CD4-positive, alpha-beta T cell treated with Interferon alpha-2 for 1 hour (primary cell): ENCODE measurements around the gene ACAD9.
"Not testable (repeated sequence)": the region's sequence is repeated elsewhere in the genome, so short reads cannot be mapped to it uniquely, and the experiment has no call there.

ENCODE experiments used
- DNase-seq, 2 donors: peaks; one replicate each; pipeline ENCODE4 v3.0.0-alpha.2; 2020 to 2022

The ACAD9 gene

DNA sequence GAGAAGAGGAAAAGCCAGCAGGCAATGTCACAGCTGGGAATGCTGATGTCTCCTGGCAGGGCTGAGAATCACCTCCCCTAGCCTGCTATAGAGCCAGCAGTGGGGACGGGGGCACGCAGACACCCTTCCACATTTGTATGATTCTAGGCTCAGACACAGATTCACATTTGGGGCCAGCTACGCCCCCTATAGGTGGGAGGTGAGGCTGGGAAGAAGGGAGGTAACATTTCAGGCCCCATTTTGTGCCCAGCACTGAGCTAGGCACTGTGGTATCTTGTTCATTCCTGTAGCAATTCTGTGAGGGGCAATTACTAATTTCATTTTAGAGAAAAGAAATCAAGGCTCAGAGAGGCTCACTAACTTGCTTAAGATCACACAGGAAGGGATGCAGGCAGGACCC, 15.9 kb upstream of the ACAD9 start:
- DNase-seq = no peak

DNA sequence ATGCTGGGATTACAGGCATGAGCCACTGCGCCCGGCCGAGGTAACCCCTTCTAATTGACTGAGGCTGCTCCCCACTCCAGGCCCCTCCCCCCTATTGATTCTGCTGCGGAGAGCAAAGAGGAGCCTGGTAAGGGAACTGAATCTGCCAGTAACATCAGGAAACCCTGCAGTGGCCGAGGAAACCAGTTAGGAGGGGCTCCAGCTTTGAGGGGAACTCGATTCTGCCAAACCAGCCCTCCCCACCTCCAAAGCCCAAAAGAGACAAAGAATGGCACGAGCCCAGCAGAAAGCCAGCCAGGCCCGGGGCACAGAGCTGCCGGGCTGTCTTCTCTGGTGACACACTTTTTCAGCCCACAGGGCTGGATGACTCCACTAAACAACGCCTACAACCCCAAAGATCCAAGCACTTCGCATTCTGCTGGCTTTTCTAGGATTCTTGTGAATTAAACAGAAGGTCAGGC, 15.0 kb upstream of the ACAD9 start:
- no peak for DNase-seq

DNA sequence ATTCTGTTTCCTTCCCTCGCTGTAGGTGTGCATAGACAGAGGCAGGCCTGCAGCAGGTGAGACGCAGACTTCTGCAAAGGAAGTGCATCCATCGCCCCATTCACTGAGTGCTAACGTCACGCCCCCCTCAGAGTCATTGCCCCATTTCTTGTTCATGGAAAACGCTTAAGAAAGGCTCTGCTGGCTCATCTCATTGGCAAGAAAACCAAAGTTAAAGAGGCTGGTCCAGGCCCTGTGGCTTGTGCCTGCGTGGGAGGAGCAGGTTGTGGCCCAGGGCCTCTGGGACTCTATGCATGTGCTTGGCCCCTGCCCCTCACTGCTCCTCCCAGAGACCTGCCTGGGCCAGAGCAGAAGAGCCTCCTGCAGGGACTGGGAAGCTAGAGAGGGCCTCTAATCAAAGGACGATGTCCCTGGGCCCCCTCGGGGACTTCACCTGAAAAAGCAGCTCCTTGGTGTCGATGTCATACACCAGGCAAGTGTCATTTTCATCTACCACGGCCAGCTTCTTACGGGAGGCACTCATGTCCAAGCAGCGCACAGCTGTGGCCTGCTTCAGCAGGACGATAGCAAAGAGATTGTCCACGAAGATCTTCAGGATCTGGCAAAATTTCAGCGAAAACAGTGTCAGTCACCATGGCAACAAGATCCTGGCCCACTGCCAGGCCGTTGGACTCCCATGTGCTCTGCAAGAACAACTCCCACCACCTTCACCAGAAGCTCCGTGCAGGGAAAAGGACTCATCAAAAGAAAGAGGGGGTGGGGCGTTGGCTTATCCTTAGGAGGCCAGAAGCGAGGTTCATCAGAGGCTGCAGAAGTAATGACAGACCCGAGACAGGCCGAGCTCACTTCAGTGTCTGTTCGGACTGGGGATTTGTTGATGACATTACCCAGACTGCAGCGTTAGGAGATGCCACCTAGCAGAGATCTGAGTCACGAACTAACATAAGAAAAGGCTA, 14.3 kb upstream of the ACAD9 start:
- DNase-seq = not testable (repeated sequence)

DNA sequence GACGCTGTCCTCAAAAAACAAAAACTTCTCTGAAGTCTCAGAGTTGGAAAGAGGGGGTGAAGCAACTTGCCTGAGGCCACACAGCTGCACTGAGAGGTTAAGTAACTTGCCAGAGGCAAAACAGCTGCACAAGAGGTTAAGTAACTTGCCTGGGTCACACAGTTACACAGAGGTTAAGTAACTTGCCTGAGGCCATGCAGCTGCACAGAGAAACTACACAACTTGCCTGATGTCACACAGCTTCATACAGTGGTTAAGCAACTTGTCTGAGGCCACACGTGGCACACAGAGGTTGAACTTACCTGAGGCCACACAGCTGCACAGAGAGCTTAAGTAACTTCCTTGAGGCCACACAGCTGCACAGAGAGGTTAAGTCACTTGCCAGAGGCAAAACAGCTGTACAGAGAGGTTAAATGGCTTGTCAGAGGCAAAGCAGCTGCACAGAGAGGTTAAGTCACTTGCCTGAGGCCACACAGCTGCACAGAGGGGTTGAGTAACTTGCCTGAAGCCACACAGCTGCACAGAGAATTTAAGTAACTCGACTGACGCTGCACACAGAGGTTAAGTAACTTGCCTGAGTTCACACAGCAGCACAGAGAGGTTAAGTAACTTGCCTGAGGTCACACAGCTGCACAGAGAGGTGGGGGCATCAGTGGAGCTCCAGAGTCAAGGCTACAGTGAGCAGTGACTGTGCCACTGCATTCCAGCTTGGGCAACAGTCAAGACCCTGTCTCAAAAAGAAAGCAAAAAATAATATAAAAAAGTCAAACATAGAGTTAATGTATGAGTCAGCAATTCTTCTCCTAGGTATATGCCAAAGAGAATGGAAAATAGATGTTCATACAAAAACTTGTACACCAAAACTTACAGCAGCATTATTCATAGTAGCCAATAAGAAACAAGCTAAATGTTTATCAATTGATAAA, 12.0 kb upstream of the ACAD9 start:
- no peak for DNase-seq

GRCh38 chr3:128870347-128870746, 9.1 kb upstream of the ACAD9 start:
- no peak for DNase-seq

DNA sequence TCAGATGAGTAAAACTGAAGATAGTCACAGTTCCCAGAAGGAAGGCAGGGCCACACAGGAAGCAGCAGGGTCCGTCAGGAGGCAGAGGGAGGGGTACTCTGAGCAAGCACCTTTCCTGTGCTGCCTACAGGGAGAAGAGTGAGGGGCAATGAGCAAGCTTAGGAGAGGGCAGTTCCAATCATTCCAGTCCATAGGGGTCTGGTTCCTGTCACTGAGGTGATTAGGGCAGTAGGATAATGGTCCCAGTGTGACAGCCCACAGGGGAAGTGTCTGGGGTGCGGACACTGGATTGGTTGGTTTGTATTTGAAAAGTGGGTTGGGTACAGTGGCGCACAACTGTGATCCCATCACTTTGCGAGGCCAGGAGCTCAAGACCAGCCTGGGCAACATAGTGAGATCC, 7.1 kb upstream of the ACAD9 start:
- no peak for DNase-seq

GRCh38 chr3:128872744-128873143, 6.7 kb upstream of the ACAD9 start:
- DNase-seq = no peak

- DNase-seq = no peak
These were observed 6.0 kb upstream of the ACAD9 start for GRCh38 chr3:128873244-128874022.

- no peak for DNase-seq
These were observed 4.8 kb upstream of the ACAD9 start for GRCh38 chr3:128874481-128875180.

GRCh38 chr3:128875556-128876120, 3.8 kb upstream of the ACAD9 start:
- DNase-seq = peak; percentile 65 to 71

- no peak for DNase-seq
These were observed 1.4 kb upstream of the ACAD9 start for GRCh38 chr3:128878011-128878457.

GRCh38 chr3:128878556-128879124, 780 bp upstream of the ACAD9 start:
- peak; percentile 24 to 45 for DNase-seq

DNA sequence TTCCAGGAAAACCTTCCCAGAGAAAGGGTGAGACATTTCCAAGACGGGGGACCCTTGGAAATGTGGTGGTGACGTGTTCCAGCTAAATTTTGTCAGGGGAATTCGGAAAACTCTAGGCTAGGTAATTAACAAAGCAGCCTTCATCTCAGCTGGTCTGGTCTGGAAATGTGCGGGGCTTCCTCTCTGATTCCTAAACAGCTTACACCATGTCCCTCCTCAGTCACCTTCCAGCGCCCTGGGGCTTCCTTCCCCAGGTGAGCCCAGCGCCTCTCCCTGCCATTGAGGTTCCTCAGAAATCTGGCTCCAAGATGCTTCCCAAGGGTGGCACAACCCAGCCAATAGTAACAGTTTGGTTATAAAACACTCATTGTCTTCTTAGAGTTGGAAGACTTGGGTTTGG, 571 bp downstream of the ACAD9 start:
- no peak for DNase-seq

- not testable (repeated sequence) for DNase-seq
These were observed 1.0 kb downstream of the ACAD9 start for GRCh38 chr3:128880455-128880854.

DNA sequence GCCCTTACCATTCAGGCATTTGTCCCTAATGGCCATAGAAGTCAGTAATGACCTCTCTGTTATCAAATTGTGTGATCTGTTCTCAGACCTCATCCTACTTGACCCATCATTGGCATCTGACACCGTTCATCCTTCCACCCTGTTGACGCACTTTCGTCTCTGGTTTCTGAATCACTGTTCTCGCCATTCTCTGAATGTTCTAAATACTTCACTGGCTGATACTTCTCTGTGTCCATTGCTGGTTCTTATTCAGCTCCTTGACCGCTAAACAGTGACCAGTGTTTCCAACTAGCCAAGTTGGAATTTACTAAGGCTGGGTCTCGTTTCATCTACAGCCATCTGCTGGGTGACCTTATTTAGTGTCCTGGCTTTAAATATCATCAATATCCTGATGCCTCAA, 2.2 kb downstream of the ACAD9 start:
- no peak for DNase-seq

GRCh38 chr3:128882719-128883118, 3.3 kb downstream of the ACAD9 start:
- DNase-seq = no peak

DNA sequence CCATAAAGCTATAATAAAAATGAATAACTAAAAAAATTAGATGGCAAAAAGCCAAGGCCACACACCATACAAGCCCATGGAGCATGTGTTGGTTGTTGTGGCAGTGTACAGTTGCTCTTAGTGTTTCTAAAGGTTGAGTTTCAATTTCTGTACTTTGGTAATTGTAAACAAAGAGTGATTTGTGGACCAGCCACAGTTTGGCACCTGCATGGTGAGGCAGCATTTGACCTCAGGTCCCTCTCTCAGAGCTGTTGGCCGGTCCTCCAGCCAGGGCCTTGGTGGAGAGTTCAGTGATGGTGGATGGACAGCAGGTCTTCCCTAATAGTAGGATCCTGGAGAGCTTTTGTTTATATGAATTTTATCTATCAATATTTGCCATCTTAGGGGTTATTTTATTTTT, 5.6 kb downstream of the ACAD9 start:
- no peak for DNase-seq

DNA sequence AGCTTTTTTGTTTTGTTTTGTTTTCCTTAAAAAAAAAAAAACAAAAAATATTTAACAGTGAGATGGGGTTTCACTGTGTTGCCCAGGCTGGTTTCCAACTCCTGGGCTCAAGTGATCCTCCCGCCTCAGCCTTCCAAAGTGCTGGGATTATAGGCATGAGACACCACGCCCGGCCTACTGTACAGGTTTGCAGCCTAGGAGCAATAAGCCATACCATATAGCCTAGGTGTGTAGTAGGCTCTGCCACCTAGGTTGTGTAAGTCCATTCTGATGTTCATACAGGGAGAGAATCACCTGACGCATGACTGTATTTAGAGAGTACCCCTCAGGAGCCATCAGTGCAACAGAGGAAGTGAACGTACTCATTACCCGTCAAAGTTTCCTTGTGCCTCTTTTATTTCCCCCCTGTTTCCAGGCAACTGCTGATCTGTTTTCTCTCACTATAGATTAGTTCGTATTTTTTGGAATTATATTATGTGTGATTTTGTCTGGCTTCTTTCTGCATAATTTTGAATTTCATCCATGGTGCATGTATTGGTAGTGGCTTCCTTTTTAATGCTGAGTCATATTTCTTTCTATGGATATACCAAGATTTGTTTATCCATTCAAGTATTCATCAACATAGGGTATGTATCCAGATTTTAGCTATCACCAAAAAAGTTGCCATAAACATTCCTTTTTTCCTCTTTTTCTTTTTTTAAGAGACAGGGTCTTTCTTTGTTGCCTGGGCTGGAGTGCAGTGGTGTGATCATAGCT, 9.9 kb downstream of the ACAD9 start:
- no peak for DNase-seq

DNA sequence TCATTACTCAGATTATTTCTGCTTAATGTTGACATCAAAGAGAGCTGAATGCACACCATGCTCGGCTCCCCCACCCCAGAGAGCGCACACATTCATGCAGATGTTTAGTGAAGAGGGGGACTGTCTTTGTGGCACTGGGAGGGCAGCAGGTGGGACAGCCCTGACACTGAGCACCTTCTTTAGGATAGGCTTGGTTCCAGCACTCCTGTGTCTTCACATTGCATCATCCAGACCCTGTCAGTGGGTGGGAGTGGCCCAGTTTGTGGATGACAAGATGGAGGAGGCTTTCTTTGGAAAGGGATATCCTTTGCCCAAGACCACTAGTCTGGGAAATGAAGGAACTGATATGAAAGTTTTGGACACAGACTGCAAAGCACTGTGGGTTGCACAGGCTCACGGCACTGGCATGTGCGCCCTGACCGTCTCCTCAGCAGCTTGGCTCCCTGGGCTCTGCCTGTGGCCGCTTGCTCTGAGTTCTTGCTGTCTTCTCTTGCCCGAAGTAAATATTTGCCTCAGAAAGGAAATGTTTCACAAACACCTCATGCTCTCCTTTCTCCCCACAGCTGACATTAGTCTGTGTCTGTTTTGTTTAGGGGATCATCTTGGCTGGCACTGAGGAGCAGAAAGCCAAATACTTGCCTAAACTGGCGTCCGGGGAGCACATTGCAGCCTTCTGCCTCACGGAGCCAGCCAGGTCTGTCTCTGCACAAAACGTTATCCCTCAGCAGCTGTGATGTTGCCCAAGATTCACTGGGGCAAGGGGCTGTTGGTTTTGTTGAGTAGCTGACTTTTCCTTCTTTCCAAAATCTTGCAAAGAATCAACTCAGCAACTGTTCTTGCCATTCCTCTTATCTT, 16.6 kb downstream of the ACAD9 start:
- no peak for DNase-seq

DNA sequence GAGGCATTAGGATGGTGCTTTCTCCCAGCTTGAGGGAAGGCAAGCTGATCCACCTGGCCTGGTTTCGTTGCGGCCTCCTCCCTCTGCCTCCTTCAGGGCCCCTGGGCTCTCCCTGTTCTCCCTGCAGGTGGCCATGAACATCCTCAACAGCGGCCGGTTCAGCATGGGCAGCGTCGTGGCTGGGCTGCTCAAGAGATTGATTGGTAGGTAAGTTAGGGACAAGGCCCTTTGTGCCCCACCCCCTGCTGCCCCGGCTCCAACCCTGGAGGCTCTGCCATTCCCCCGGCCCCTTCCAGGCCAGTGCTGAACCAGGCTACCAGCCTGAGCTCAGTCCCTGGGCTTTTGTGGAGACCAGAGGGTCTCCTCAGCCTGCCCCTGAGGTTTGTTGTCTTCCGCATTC, 23.0 kb downstream of the ACAD9 start:
- DNase-seq = no peak
